ENCODE results near the gene MPND. TPM values are rescaled to one million over a fixed set of nuclear protein-coding genes. Genes with fewer than 3 reads are reported as not detected.
A peak's percentile ranks its signal among the peaks of the same experiment; 100 is the strongest.

Gene MPND
- total and polyA plus RNA-seq, 12 donors, result 15.2 to 26.6 (median 20.9) TPM

DNA sequence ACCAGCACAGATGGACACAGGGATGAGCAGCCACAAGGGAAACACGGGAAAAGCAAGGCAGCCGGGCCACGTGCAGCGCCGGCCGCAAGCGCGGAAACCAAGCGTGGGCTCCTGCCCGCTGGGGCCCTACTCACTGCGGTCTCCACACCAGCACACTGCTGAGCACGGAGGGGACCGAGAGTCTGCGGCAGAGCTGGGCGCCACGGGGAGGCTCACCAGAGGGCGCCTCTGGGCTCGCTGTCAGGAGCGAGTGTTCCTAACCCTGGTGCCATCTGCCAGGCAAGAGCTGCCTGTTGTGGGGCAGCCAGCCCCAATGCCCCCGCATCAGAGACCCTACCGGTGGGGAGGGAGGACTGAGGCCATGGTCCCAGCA, 26.5 kb downstream of the MPND start:
- intact Hi-C loops (cut with DNase I), result loop anchor here in 1 of 10 donors (2.0 kb wide), 1 partner anchor 31 kb away; the partner anchor contains the start of gene SH3GL1
- ATAC-seq (peak in 7 of 8 donors; percentile 20 to 52 (median 43)), DNase-seq (peak in 1 of 2 donors; percentile 57)
- Histone ChIP-seq H3K27me3 (no peaks in the 10 kb centered on the region), H3K36me3 (peaks cover 0 to 38% (median 14%) of the 10 kb centered on the region in 9 donors), H3K4me3 (peak overlapping the region in 9 of 10 donors; percentile 15 to 43 (median 36)), H3K9me3 (no peaks in the 10 kb centered on the region), H3K27ac (peak overlapping the region; percentile 53 to 93 (median 80)), H3K4me1 (peaks cover 48 to 82% (median 76%) of the 10 kb centered on the region in 9 donors)
- TF ChIP-seq, protein P1, sequence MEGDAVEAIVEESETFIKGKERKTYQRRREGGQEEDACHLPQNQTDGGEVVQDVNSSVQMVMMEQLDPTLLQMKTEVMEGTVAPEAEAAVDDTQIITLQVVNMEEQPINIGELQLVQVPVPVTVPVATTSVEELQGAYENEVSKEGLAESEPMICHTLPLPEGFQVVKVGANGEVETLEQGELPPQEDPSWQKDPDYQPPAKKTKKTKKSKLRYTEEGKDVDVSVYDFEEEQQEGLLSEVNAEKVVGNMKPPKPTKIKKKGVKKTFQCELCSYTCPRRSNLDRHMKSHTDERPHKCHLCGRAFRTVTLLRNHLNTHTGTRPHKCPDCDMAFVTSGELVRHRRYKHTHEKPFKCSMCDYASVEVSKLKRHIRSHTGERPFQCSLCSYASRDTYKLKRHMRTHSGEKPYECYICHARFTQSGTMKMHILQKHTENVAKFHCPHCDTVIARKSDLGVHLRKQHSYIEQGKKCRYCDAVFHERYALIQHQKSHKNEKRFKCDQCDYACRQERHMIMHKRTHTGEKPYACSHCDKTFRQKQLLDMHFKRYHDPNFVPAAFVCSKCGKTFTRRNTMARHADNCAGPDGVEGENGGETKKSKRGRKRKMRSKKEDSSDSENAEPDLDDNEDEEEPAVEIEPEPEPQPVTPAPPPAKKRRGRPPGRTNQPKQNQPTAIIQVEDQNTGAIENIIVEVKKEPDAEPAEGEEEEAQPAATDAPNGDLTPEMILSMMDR (IDR thresholded peaks at IDR 0.05), result peak in 7 of 9 donors; percentile 39 to 70 (median 55)
- WGBS, 2 donors, result 43 to 49% methylated on average over 21 of the region's 21 CpGs

DNA sequence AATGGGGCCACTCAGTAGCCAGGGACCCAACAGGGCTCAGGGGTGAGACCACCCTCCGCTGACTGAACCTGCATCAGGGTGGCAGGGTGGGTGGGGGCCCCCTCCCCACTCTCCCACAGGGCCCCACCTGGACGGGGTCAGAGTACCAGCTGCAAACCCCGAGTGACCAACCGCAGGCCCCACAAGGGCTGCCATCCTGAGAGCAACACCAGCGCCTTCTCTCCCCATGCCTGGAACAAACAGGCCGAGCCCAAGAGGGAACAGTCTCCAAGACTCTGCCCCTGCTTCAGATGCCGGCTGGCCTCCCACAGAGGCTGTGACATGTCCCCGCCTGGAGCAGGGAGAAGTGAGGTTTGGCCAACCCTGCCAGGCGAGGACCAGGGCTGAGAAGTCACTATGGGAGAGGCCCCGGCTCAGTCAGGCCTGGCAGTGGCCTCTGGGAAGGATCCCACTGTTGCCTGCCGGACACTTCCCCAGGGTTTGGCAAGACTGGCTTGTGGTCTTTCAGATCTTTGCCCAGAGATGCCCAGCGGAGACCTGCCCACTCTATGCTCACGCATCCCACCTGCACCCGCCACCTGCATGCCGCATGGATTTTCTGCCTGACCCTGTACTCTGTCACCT, 27.2 kb downstream of the MPND start:
- 93% methylated on average over 15 of the region's 15 CpGs for WGBS, 2 donors
- Histone ChIP-seq H3K36me3 (peaks cover 0 to 31% (median 8%) of the 10 kb centered on the region in 9 donors), H3K4me1 (peaks cover 55 to 89% (median 82%) of the 10 kb centered on the region in 9 donors), H3K27me3 (no peaks in the 10 kb centered on the region), H3K4me3 (peak overlapping the region in 2 of 10 donors; percentile 26 to 41), H3K9me3 (no peaks in the 10 kb centered on the region), H3K27ac (peak overlapping the region in 7 of 10 donors; percentile 70 to 93 (median 80))
- intact Hi-C loops (cut with DNase I), result loop anchor here in 2 of 10 donors (1.0 to 2.0 kb wide), 2 partner anchors 26 to 30 kb away; partner anchors contain the start of gene SH3GL1 (in 1 of the 2)
- TF ChIP-seq, protein P1 (IDR thresholded peaks at IDR 0.05), result no peak
- ATAC-seq (no peak), DNase-seq (no peak)

DNA sequence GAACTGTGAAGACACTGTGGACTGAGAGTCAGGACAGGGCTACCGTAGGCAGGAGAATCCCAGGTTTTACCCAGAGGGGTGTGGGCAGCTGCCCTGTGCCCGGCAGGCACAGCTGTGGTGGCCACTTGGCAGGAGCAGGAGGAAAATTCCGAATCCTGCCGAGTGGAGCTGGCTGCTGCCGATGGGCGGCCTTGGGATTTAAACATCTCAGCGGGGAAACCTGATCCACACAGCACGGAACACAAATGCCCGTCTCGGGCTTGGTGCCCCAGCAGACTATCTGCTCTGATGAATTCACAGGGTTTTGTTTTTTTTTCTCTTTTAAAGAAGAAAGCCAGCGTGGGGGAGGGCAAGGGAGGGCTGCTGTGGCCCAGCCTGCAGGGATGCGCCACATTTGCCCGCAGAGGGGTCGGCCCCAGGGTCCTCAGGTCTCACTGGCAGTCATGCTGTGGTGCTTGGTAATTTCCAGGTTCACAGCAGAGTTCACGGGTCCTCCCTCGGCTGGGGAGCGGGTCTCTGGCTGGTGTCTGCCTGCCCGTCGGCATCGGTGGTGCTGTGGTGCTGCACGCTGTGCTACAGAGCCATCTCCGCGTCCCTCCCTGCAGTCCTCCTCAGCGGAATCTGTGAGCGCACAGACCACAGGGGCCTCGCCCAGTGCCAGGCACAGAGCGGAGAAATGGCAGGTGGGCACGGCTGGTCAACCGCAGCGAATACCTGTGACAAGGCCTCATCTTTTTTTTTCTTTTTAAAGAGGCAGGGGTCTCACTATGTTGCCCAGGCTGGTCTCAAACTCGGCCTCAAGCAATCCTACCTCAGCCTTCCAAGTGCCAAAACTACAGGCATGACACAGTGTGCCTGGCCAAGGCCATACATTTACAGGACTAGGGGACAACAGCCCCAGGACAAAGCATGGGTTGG, 28.1 kb downstream of the MPND start:
- peaks cover 65 to 98% (median 92%) of the 10 kb centered on the region in 9 donors for H3K4me1 ChIP-seq
- no peak overlapping the region for H3K4me3 ChIP-seq
- DNase-seq (no peak), ATAC-seq (no peak)
- no peaks in the 10 kb centered on the region for H3K9me3 ChIP-seq
- WGBS, 2 donors, result 85 to 92% methylated on average over 31 of the region's 31 CpGs
- H3K27ac ChIP-seq, result peak overlapping the region in 2 of 10 donors; percentile 93 to 96
- intact Hi-C loops (cut with DNase I), result loop anchor here in 2 of 10 donors (1.0 to 2.0 kb wide), 2 partner anchors 25 to 29 kb away; partner anchors contain the start of gene SH3GL1 (in 1 of the 2)
- TF ChIP-seq, protein P1 (IDR thresholded peaks at IDR 0.05), result no peak
- no peaks in the 10 kb centered on the region for H3K27me3 ChIP-seq
- peaks cover 0 to 22% (median 0%) of the 10 kb centered on the region in 9 donors for H3K36me3 ChIP-seq

All from heart right ventricle (tissue), 16 donors.